HG03139 (cell line): ENCODE measurements around the gene EVI2B.
"Not testable (repeated sequence)": the region's sequence is repeated elsewhere in the genome, so short reads cannot be mapped to it uniquely, and the experiment has no call there.

Experiments used
- ATAC-seq: cut with Tn5 transposase; IDR thresholded peaks from one replicate; pipeline ENCODE4 v1.9.1; 2021; ENCODE audit not compliant: unreplicated experiment

Gene EVI2B

GRCh38 chr17:31273516-31273915 is 40.3 kb downstream of the EVI2B start:
- ATAC-seq, result no peak

- no peak for ATAC-seq
These were observed 41.1 kb downstream of the EVI2B start for GRCh38 chr17:31272803-31273202.

GRCh38 chr17:31272236-31272635 is 41.6 kb downstream of the EVI2B start:
- ATAC-seq, result no peak

- no peak for ATAC-seq
These were observed 44.3 kb downstream of the EVI2B start for GRCh38 chr17:31269578-31269983.

GRCh38 chr17:31269036-31269577 is 44.7 kb downstream of the EVI2B start:
- no peak for ATAC-seq

GRCh38 chr17:31266042-31266441 is 47.8 kb downstream of the EVI2B start:
- ATAC-seq, result no peak

- not testable (repeated sequence) for ATAC-seq
These were observed 50.9 kb downstream of the EVI2B start for GRCh38 chr17:31262923-31263322.

- ATAC-seq, result no peak
These were observed 52.3 kb downstream of the EVI2B start for GRCh38 chr17:31261601-31262000.

- ATAC-seq, result no peak
These were observed 53.7 kb downstream of the EVI2B start for GRCh38 chr17:31260151-31260550.

- no peak for ATAC-seq
These were observed 56.9 kb downstream of the EVI2B start for GRCh38 chr17:31256936-31257335.

GRCh38 chr17:31254654-31255053 is 59.2 kb downstream of the EVI2B start:
- ATAC-seq, result no peak
